GM23338 (cell line): ENCODE measurements around the gene OSBPL1A. TPM values are rescaled to one million over a fixed set of nuclear protein-coding genes. Genes with fewer than 3 reads are reported as not detected.

Experiments
- ATAC-seq: fragments of 200-7000 bp; cut with Tn5 transposase; 3 replicates; pipeline ENCODE4 v1.9.1; 2020
- DNase-seq: peaks from one replicate; pipeline ENCODE4 v3.0.0-alpha.2; 2015; ENCODE audit warnings: low spot score
- H2AFZ ChIP-seq: fragments of 200-600 bp; sonication (generic); 2 replicates; pipeline ENCODE4 v1.8.0; 2016; ENCODE audit warnings: antibody characterized with exemption, mild to moderate bottlenecking, moderate library complexity
- H3F3A ChIP-seq: fragments of 200-600 bp; sonication (generic); replicated peaks from 2 replicates; pipeline ENCODE4 v1.8.0; 2017; ENCODE audit warnings: antibody characterized with exemption, mixed run types, low read depth
- H3K27ac ChIP-seq: fragments of 200-600 bp; sonication (generic); 2 replicates; pipeline ENCODE4 v1.6.1; 2016; ENCODE audit warnings: low read depth
- H3K27me3 ChIP-seq: fragments of 200-600 bp; sonication (generic); 2 replicates; pipeline ENCODE4 v1.8.0; 2016; ENCODE audit warnings: mild to moderate bottlenecking, mixed run types, moderate library complexity; ENCODE audit not compliant: insufficient read depth
- H3K36me3 ChIP-seq: fragments of 200-600 bp; sonication (generic); 2 replicates; pipeline ENCODE4 v1.8.0; 2016; ENCODE audit warnings: mild to moderate bottlenecking; ENCODE audit not compliant: insufficient read depth
- H3K4me1 ChIP-seq: fragments of 200-600 bp; sonication (generic); 2 replicates; pipeline ENCODE4 v1.8.0; 2016; ENCODE audit warnings: mild to moderate bottlenecking, moderate library complexity; ENCODE audit not compliant: insufficient read depth
- H3K4me2 ChIP-seq: fragments of 200-600 bp; sonication (generic); 2 replicates; pipeline ENCODE4 v1.7.1; 2017; ENCODE audit warnings: mixed run types
- H3K4me3 ChIP-seq: fragments of 200-600 bp; sonication (generic); 2 replicates; pipeline ENCODE4 v1.6.1; 2016; ENCODE audit warnings: mixed run types
- H3K79me2 ChIP-seq: fragments of 200-600 bp; sonication (generic); replicated peaks from 2 replicates; pipeline ENCODE4 v1.8.0; 2017; ENCODE audit warnings: mild to moderate bottlenecking; ENCODE audit not compliant: insufficient read depth
- H3K9me2 ChIP-seq: fragments of 200-600 bp; sonication (generic); 2 replicates; pipeline ENCODE4 v1.8.0; 2017; ENCODE audit not compliant: insufficient read depth
- H4K20me1 ChIP-seq: fragments of 200-600 bp; sonication (generic); replicated peaks from 2 replicates; pipeline ENCODE4 v1.8.0; 2017; ENCODE audit warnings: mild to moderate bottlenecking; ENCODE audit not compliant: insufficient read depth
- H3K27ac Mint-ChIP-seq: 2 replicates; pipeline ENCODE4 v1.8.0; 2020; ENCODE audit warnings: inconsistent platforms, mild to moderate bottlenecking, moderate library complexity, mixed read lengths
- H3K27me3 Mint-ChIP-seq: 3 replicates; pipeline ENCODE4 v1.8.0; 2022; ENCODE audit warnings: low read depth, mild to moderate bottlenecking, moderate library complexity, mixed read lengths, inconsistent platforms; ENCODE audit not compliant: insufficient read depth, poor library complexity
- H3K36me3 Mint-ChIP-seq: 3 replicates; pipeline ENCODE4 v1.8.0; 2021; ENCODE audit warnings: low read depth, mild to moderate bottlenecking, inconsistent platforms, moderate library complexity, mixed read lengths
- H3K4me1 Mint-ChIP-seq: 3 replicates; pipeline ENCODE4 v1.8.0; 2020; ENCODE audit warnings: mild to moderate bottlenecking, inconsistent platforms, mixed read lengths
- H3K4me3 Mint-ChIP-seq: 3 replicates; pipeline ENCODE4 v1.8.0; 2021; ENCODE audit warnings: moderate library complexity, mild to moderate bottlenecking, inconsistent platforms, mixed read lengths
- H3K9me3 Mint-ChIP-seq: 3 replicates; pipeline ENCODE4 v1.8.0; 2020; ENCODE audit warnings: moderate library complexity, mild to moderate bottlenecking, inconsistent platforms, mixed read lengths
- CREB1 ChIP-seq: fragments of 250-450 bp; sonication (Bioruptor Pico); IDR thresholded peaks from 2 replicates; pipeline ENCODE4 v1.5.0; 2020; ENCODE audit warnings: low read depth, mild to moderate bottlenecking, moderate library complexity
- EZH2 ChIP-seq: fragments of 200-600 bp; sonication (generic); IDR thresholded peaks from one replicate; pipeline ENCODE4 v1.8.0; 2017; ENCODE audit warnings: antibody characterized with exemption, mild to moderate bottlenecking, low read depth; ENCODE audit not compliant: unreplicated experiment
- EZH2phosphoT487 ChIP-seq: fragments of 200-600 bp; sonication (generic); IDR thresholded peaks from one replicate; pipeline ENCODE4 v1.8.1; 2018; ENCODE audit warnings: antibody characterized with exemption; ENCODE audit not compliant: unreplicated experiment
- JUNB ChIP-seq: IDR thresholded peaks from one replicate; pipeline ENCODE4 v1.6.1; 2016; ENCODE audit warnings: antibody characterized with exemption; ENCODE audit not compliant: unreplicated experiment
- NANOG ChIP-seq: IDR thresholded peaks from 2 replicates; pipeline ENCODE4 v1.6.1; 2016; ENCODE audit warnings: antibody characterized with exemption, borderline replicate concordance
- POLR2AphosphoS5 ChIP-seq: IDR thresholded peaks from 2 replicates; pipeline ENCODE4 v1.6.1; 2016; ENCODE audit warnings: antibody characterized with exemption, low read depth
- STAT1 ChIP-seq: IDR thresholded peaks from one replicate; pipeline ENCODE4 v1.6.1; 2016; ENCODE audit warnings: antibody characterized with exemption; ENCODE audit not compliant: unreplicated experiment
- ZNF114 ChIP-seq: fragments of 250-450 bp; sonication (Bioruptor Pico); IDR thresholded peaks from 2 replicates; pipeline ENCODE4 v1.5.0; 2020; ENCODE audit warnings: mild to moderate bottlenecking, moderate library complexity
- ZNF331 ChIP-seq: fragments of 250-450 bp; sonication (Bioruptor Pico); IDR thresholded peaks from 2 replicates; pipeline ENCODE4 v1.5.0; 2020; ENCODE audit warnings: low read depth, mild to moderate bottlenecking, moderate library complexity
- polyA plus RNA-seq: library from polyadenylated mRNA; unstranded; fragments of >200 nt; fragmentation: Nextera tagmentation; extraction: Ambion mirVana; gene quantifications from 2 replicates; pipeline ENCODE4 v1.2.1, GENCODE V29; 2016
- total RNA-seq: library from RNA; depleted of rRNA; stranded (reverse); fragments of >200 nt; shearing (Covaris generic); gene quantifications from 2 replicates; pipeline ENCODE4 v1.2.3, GENCODE V29; 2014
- TF ChIP-seq, protein P1 (sequence below): IDR thresholded peaks from 2 replicates; pipeline ENCODE4 v1.6.1; 2016; ENCODE audit warnings: antibody characterized with exemption
- TF ChIP-seq, protein P2 (sequence below), 2 experiments: fragments of 200-600 bp in 1 of 2; sonication (generic) in 1 of 2; conservative IDR thresholded peaks; 2 replicates each; pipeline versions ENCODE4 v1.5.1 to v1.6.1; 2016 to 2017; ENCODE audit warnings: antibody characterized with exemption in 2 of 2, low read depth in 2 of 2, mild to moderate bottlenecking in 2 of 2, moderate library complexity in 1 of 2
- TF ChIP-seq, protein P3 (sequence below): fragments of 250-450 bp; sonication (Bioruptor Pico); IDR thresholded peaks from 2 replicates; pipeline ENCODE4 v1.5.0; 2020; ENCODE audit warnings: mild to moderate bottlenecking, moderate library complexity

OSBPL1A gene
- total and polyA plus RNA-seq, 2 experiments from 2014 or later: 55.6 to 71.4 TPM

DNA sequence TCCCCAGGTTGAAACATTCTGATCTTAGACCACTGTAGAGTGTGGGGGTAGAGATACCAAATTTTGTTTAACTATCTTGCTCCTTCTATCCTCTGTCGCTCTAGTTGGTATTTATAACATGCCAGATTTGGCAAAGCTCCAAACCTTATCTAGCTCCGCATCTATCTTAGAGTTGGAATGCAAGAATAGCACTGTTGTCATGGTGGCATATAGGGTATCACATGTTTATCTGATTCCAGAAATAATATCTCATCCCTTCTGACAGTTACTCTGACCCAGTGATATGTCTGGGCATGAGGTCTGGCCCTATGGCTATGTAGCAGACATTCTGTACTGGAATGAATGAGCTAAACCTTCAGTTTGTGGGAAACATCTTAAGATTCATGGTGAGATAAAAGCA is 207.0 kb downstream of the OSBPL1A start:
- peaks cover 11% of the 10 kb centered on the region for H3K27me3 Mint-ChIP-seq
- no peaks in the 10 kb centered on the region for H3K27me3 ChIP-seq
- H3K36me3 Mint-ChIP-seq: no peaks in the 10 kb centered on the region; the same call in 2 of the 3 replicates

More for the DNA sequence above, 207.0 kb downstream of the OSBPL1A start:
- no peak overlapping the region for H3K27ac ChIP-seq
- H3K9me3 Mint-ChIP-seq: no peaks in the 10 kb centered on the region
- H3K4me2 ChIP-seq: no peak overlapping the region
- no peak for ATAC-seq
- H3K27ac Mint-ChIP-seq: no peak overlapping the region
- no peaks in the 10 kb centered on the region for H3K4me1 ChIP-seq
- no peak overlapping the region for H3K4me3 ChIP-seq
- DNase-seq: no peak
- no peak overlapping the region for H3K4me3 Mint-ChIP-seq
- peaks cover 18% of the 10 kb centered on the region for H3K4me1 Mint-ChIP-seq
- TF ChIP-seq EZH2 (no peak), JUNB (no peak), EZH2phosphoT487 (no peak), POLR2AphosphoS5 (no peak), NANOG (no peak), ZNF331 (CRISPR knock-in tag) (no peak), ZNF114 (CRISPR knock-in tag) (no peak), STAT1 (no peak), CREB1 (no peak)
- TF ChIP-seq, protein P1, sequence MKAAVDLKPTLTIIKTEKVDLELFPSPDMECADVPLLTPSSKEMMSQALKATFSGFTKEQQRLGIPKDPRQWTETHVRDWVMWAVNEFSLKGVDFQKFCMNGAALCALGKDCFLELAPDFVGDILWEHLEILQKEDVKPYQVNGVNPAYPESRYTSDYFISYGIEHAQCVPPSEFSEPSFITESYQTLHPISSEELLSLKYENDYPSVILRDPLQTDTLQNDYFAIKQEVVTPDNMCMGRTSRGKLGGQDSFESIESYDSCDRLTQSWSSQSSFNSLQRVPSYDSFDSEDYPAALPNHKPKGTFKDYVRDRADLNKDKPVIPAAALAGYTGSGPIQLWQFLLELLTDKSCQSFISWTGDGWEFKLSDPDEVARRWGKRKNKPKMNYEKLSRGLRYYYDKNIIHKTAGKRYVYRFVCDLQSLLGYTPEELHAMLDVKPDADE: no peak
- TF ChIP-seq, protein P2, sequence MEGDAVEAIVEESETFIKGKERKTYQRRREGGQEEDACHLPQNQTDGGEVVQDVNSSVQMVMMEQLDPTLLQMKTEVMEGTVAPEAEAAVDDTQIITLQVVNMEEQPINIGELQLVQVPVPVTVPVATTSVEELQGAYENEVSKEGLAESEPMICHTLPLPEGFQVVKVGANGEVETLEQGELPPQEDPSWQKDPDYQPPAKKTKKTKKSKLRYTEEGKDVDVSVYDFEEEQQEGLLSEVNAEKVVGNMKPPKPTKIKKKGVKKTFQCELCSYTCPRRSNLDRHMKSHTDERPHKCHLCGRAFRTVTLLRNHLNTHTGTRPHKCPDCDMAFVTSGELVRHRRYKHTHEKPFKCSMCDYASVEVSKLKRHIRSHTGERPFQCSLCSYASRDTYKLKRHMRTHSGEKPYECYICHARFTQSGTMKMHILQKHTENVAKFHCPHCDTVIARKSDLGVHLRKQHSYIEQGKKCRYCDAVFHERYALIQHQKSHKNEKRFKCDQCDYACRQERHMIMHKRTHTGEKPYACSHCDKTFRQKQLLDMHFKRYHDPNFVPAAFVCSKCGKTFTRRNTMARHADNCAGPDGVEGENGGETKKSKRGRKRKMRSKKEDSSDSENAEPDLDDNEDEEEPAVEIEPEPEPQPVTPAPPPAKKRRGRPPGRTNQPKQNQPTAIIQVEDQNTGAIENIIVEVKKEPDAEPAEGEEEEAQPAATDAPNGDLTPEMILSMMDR (conservative IDR thresholded peaks at IDR 0.05; ENCODE audit: low read depth in 2 of 2): no peak
- TF ChIP-seq, protein P3, sequence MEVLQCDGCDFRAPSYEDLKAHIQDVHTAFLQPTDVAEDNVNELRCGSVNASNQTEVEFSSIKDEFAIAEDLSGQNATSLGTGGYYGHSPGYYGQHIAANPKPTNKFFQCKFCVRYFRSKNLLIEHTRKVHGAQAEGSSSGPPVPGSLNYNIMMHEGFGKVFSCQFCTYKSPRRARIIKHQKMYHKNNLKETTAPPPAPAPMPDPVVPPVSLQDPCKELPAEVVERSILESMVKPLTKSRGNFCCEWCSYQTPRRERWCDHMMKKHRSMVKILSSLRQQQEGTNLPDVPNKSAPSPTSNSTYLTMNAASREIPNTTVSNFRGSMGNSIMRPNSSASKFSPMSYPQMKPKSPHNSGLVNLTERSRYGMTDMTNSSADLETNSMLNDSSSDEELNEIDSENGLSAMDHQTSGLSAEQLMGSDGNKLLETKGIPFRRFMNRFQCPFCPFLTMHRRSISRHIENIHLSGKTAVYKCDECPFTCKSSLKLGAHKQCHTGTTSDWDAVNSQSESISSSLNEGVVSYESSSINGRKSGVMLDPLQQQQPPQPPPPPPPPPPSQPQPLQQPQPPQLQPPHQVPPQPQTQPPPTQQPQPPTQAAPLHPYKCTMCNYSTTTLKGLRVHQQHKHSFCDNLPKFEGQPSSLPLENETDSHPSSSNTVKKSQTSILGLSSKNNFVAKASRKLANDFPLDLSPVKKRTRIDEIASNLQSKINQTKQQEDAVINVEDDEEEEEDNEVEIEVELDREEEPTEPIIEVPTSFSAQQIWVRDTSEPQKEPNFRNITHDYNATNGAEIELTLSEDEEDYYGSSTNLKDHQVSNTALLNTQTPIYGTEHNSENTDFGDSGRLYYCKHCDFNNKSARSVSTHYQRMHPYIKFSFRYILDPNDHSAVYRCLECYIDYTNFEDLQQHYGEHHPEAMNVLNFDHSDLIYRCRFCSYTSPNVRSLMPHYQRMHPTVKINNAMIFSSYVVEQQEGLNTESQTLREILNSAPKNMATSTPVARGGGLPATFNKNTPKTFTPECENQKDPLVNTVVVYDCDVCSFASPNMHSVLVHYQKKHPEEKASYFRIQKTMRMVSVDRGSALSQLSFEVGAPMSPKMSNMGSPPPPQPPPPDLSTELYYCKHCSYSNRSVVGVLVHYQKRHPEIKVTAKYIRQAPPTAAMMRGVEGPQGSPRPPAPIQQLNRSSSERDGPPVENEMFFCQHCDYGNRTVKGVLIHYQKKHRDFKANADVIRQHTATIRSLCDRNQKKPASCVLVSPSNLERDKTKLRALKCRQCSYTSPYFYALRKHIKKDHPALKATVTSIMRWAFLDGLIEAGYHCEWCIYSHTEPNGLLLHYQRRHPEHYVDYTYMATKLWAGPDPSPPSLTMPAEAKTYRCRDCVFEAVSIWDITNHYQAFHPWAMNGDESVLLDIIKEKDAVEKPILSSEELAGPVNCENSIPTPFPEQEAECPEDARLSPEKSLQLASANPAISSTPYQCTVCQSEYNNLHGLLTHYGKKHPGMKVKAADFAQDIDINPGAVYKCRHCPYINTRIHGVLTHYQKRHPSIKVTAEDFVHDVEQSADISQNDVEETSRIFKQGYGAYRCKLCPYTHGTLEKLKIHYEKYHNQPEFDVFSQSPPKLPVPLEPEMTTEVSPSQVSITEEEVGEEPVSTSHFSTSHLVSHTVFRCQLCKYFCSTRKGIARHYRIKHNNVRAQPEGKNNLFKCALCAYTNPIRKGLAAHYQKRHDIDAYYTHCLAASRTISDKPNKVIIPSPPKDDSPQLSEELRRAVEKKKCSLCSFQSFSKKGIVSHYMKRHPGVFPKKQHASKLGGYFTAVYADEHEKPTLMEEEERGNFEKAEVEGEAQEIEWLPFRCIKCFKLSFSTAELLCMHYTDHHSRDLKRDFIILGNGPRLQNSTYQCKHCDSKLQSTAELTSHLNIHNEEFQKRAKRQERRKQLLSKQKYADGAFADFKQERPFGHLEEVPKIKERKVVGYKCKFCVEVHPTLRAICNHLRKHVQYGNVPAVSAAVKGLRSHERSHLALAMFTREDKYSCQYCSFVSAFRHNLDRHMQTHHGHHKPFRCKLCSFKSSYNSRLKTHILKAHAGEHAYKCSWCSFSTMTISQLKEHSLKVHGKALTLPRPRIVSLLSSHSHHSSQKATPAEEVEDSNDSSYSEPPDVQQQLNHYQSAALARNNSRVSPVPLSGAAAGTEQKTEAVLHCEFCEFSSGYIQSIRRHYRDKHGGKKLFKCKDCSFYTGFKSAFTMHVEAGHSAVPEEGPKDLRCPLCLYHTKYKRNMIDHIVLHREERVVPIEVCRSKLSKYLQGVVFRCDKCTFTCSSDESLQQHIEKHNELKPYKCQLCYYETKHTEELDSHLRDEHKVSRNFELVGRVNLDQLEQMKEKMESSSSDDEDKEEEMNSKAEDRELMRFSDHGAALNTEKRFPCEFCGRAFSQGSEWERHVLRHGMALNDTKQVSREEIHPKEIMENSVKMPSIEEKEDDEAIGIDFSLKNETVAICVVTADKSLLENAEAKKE (CRISPR knock-in tag): no peak
- H3K79me2 ChIP-seq: no peaks in the 10 kb centered on the region
- H4K20me1 ChIP-seq: no peaks in the 10 kb centered on the region; the same call in 1 of the 2 replicates
- no peaks in the 10 kb centered on the region for H3F3A ChIP-seq
- H3K9me2 ChIP-seq: no peaks in the 10 kb centered on the region
- H2AFZ ChIP-seq: no peak overlapping the region
- H3K36me3 ChIP-seq: no peaks in the 10 kb centered on the region
